HepG2 (cell line): ENCODE measurements around the gene NOC2L. TPM values are rescaled to one million over a fixed set of nuclear protein-coding genes. Genes with fewer than 3 reads are reported as not detected.
A peak's percentile ranks its signal among the peaks of the same experiment; 100 is the strongest.

ENCODE experiments used
- DMAP1 ChIP-seq: IDR thresholded peaks from 2 replicates; pipeline ENCODE4 v1.6.1; 2016
- ETV5 ChIP-seq: IDR thresholded peaks from 2 replicates; pipeline ENCODE4 v1.6.1; 2018; ENCODE audit warnings: missing biosample characterization, missing genetic modification reagents, inconsistent platforms, borderline replicate concordance
- FOSL2 ChIP-seq: sonication (generic); formaldehyde crosslinking; IDR thresholded peaks from 2 replicates; pipeline ENCODE4 v1.4.0; 2020; ENCODE audit warnings: missing genetic modification reagents
- GABPB1 ChIP-seq: IDR thresholded peaks from 2 replicates; pipeline ENCODE4 v1.6.1; 2016; ENCODE audit warnings: mild to moderate bottlenecking, missing genetic modification reagents, moderate library complexity, missing compliant biosample characterization
- HNRNPLL ChIP-seq: fragments of 200-400 bp; formaldehyde crosslinking; IDR thresholded peaks from 2 replicates; pipeline ENCODE4 v1.6.1; 2017; ENCODE audit warnings: mild to moderate bottlenecking, low read depth, low read length; ENCODE audit not compliant: poor library complexity, severe bottlenecking
- KDM3A ChIP-seq: IDR thresholded peaks from 2 replicates; pipeline ENCODE4 v1.6.1; 2018; ENCODE audit warnings: low read depth, missing compliant biosample characterization
- KMT2B ChIP-seq: IDR thresholded peaks from 2 replicates; pipeline ENCODE4 v1.6.1; 2016; ENCODE audit warnings: missing genetic modification reagents, missing compliant biosample characterization
- NFE2L1 ChIP-seq: sonication (generic); formaldehyde crosslinking; IDR thresholded peaks from 2 replicates; pipeline ENCODE4 v1.4.0; 2020; ENCODE audit warnings: missing genetic modification reagents, mild to moderate bottlenecking, borderline replicate concordance
- NFKB2 ChIP-seq: sonication (generic); formaldehyde crosslinking; IDR thresholded peaks from 2 replicates; pipeline ENCODE4 v1.4.0; 2020; ENCODE audit warnings: missing genetic modification reagents, borderline replicate concordance
- ZFP36 ChIP-seq: fragments of 150-350 bp; IDR thresholded peaks from 2 replicates; pipeline ENCODE4 v1.6.1; 2018; ENCODE audit warnings: borderline replicate concordance, low read length, low read depth; ENCODE audit not compliant: partially characterized antibody
- ZFP36L1 ChIP-seq: sonication (generic); formaldehyde crosslinking; IDR thresholded peaks from 2 replicates; pipeline ENCODE4 v1.8.0; 2022; ENCODE audit warnings: mild to moderate bottlenecking, missing genetic modification reagents, moderate library complexity
- ZFX ChIP-seq: sonication (generic); formaldehyde crosslinking; IDR thresholded peaks from 2 replicates; pipeline ENCODE4 v1.4.0; 2020; ENCODE audit warnings: mild to moderate bottlenecking, low read depth, missing genetic modification reagents, moderate library complexity
- ZNF569 ChIP-seq: sonication (generic); formaldehyde crosslinking; IDR thresholded peaks from 2 replicates; pipeline ENCODE4 v1.5.0; 2020; ENCODE audit warnings: mild to moderate bottlenecking, missing genetic modification reagents, moderate library complexity, borderline replicate concordance
- polyA plus RNA-seq, 8 experiments: library from polyadenylated mRNA; depleted of rRNA in 3 of 8; stranded (reverse) in 7 of 8; unstranded in 1 of 8; fragments of >200 nt; fragmentation: Illumina TruSeq in 4 of 8; extraction: Trizol in 4 of 8; gene quantifications; 2 replicates each; pipeline versions ENCODE4 v1.2.1 to v1.2.3, GENCODE V29; 2011 to 2016; ENCODE audit warnings: low read depth in 4 of 8, missing spikeins in 1 of 8, mixed read lengths in 1 of 8; ENCODE audit not compliant: insufficient read depth in 1 of 8
- total RNA-seq, 5 experiments: library from RNA; depleted of rRNA; stranded (reverse); fragments of >200 nt; fragmentation: Illumina TruSeq; extraction: Trizol; gene quantifications; 2 replicates each; pipeline ENCODE4 v1.2.3, GENCODE V29; 2016; ENCODE audit warnings: low read depth in 1 of 5
- TF ChIP-seq, protein P1 (sequence below): sonication (generic); formaldehyde crosslinking; IDR thresholded peaks from 2 replicates; pipeline ENCODE4 v1.4.0; 2020; ENCODE audit warnings: missing genetic modification reagents, borderline replicate concordance
- TF ChIP-seq, protein P2 (sequence below): sonication (generic); formaldehyde crosslinking; IDR thresholded peaks from 2 replicates; pipeline ENCODE4 v1.4.0; 2020; ENCODE audit warnings: missing genetic modification reagents
- TF ChIP-seq, protein P3 (sequence below): sonication (generic); formaldehyde crosslinking; conservative IDR thresholded peaks from 2 replicates; pipeline ENCODE4 v1.4.0; 2020; ENCODE audit warnings: missing genetic modification reagents
- TF ChIP-seq, protein P4 (sequence below): sonication (generic); formaldehyde crosslinking; IDR thresholded peaks from 2 replicates; pipeline ENCODE4 v1.4.0; 2020; ENCODE audit warnings: mild to moderate bottlenecking, missing genetic modification reagents
- TF ChIP-seq, protein P5 (sequence below): IDR thresholded peaks from 2 replicates; pipeline ENCODE4 v1.6.1; 2016; ENCODE audit warnings: missing compliant biosample characterization, missing genetic modification reagents, borderline replicate concordance
- TF ChIP-seq, protein P6 (sequence below): sonication (generic); formaldehyde crosslinking; IDR thresholded peaks from 2 replicates; pipeline ENCODE4 v1.4.0; 2020; ENCODE audit warnings: mild to moderate bottlenecking, missing genetic modification reagents

The NOC2L gene
- total and polyA plus RNA-seq, 2 of the 13 experiments (the other 11 are each of a cell fraction or from before 2014, with no cell fraction given) = 32.0 to 103 TPM

DNA sequence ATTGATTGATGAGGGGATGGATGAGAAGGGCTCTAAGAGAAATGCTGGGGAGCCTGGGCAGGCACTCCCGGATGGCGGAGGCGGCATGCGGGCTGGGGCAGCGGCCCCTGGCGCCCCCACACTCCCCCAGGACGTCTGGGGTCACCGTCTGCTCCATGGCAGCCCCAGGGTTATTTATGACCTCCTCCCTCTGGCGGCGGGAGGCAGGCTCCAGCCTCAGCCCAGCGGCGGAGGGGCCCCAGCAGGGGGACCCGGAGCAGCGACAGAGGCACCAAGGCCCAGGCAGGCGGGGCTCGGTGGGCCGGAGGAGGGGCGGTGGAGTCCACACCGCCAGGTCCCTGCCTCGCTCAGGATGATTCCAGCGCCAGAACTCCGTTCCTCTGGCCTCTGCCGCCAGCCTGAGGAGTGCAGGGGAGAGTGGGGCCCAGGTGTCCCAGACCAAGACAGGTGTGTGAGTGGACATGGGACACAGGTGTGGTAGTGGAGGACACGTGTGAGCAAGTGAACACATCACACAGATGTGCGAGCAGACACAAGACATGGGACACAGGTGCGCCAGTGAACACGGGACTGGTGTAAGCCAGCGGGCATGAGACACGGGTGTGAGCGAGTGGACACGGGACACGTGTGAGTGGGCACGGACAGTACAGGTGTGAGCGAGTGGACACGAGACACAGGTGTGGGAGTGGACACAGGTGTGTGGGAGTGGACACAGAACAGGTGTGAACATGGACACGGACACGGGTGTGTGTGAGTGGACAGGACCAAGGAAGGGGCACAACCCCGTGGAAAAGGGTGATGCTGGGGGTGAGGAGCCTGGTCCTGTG lies 37.8 kb downstream of the NOC2L start (continued):
- TF ChIP-seq, protein P1, sequence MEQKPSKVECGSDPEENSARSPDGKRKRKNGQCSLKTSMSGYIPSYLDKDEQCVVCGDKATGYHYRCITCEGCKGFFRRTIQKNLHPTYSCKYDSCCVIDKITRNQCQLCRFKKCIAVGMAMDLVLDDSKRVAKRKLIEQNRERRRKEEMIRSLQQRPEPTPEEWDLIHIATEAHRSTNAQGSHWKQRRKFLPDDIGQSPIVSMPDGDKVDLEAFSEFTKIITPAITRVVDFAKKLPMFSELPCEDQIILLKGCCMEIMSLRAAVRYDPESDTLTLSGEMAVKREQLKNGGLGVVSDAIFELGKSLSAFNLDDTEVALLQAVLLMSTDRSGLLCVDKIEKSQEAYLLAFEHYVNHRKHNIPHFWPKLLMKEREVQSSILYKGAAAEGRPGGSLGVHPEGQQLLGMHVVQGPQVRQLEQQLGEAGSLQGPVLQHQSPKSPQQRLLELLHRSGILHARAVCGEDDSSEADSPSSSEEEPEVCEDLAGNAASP (CRISPR knock-in tag) = peak; percentile 42; the same call in 1 of the 2 replicates
- TF ChIP-seq, protein P2, sequence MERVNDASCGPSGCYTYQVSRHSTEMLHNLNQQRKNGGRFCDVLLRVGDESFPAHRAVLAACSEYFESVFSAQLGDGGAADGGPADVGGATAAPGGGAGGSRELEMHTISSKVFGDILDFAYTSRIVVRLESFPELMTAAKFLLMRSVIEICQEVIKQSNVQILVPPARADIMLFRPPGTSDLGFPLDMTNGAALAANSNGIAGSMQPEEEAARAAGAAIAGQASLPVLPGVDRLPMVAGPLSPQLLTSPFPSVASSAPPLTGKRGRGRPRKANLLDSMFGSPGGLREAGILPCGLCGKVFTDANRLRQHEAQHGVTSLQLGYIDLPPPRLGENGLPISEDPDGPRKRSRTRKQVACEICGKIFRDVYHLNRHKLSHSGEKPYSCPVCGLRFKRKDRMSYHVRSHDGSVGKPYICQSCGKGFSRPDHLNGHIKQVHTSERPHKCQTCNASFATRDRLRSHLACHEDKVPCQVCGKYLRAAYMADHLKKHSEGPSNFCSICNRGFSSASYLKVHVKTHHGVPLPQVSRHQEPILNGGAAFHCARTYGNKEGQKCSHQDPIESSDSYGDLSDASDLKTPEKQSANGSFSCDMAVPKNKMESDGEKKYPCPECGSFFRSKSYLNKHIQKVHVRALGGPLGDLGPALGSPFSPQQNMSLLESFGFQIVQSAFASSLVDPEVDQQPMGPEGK (CRISPR knock-in tag) = peak; percentile 69; the same call in 1 of the 2 replicates
- TF ChIP-seq, protein P3, sequence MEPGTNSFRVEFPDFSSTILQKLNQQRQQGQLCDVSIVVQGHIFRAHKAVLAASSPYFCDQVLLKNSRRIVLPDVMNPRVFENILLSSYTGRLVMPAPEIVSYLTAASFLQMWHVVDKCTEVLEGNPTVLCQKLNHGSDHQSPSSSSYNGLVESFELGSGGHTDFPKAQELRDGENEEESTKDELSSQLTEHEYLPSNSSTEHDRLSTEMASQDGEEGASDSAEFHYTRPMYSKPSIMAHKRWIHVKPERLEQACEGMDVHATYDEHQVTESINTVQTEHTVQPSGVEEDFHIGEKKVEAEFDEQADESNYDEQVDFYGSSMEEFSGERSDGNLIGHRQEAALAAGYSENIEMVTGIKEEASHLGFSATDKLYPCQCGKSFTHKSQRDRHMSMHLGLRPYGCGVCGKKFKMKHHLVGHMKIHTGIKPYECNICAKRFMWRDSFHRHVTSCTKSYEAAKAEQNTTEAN = no peak
- TF ChIP-seq DMAP1 (CRISPR knock-in tag) (no peak), KDM3A (CRISPR knock-in tag) (no peak), GABPB1 (CRISPR knock-in tag) (peak; percentile 63; the same call in 1 of the 2 replicates), ZNF569 (CRISPR knock-in tag) (no peak), ZFP36 (no peak), NFKB2 (no peak), KMT2B (CRISPR knock-in tag) (no peak), FOSL2 (CRISPR knock-in tag) (peak; percentile 9; the same call in 1 of the 2 replicates), ZFX (CRISPR knock-in tag) (peak; percentile 41; the same call in 1 of the 2 replicates), ZFP36L1 (CRISPR knock-in tag) (no peak), NFE2L1 (CRISPR knock-in tag) (no peak), ETV5 (no peak), HNRNPLL (peak; percentile 70)
- TF ChIP-seq, protein P4, sequence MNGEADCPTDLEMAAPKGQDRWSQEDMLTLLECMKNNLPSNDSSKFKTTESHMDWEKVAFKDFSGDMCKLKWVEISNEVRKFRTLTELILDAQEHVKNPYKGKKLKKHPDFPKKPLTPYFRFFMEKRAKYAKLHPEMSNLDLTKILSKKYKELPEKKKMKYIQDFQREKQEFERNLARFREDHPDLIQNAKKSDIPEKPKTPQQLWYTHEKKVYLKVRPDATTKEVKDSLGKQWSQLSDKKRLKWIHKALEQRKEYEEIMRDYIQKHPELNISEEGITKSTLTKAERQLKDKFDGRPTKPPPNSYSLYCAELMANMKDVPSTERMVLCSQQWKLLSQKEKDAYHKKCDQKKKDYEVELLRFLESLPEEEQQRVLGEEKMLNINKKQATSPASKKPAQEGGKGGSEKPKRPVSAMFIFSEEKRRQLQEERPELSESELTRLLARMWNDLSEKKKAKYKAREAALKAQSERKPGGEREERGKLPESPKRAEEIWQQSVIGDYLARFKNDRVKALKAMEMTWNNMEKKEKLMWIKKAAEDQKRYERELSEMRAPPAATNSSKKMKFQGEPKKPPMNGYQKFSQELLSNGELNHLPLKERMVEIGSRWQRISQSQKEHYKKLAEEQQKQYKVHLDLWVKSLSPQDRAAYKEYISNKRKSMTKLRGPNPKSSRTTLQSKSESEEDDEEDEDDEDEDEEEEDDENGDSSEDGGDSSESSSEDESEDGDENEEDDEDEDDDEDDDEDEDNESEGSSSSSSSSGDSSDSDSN (CRISPR knock-in tag) = peak; percentile 60
- TF ChIP-seq, protein P5, sequence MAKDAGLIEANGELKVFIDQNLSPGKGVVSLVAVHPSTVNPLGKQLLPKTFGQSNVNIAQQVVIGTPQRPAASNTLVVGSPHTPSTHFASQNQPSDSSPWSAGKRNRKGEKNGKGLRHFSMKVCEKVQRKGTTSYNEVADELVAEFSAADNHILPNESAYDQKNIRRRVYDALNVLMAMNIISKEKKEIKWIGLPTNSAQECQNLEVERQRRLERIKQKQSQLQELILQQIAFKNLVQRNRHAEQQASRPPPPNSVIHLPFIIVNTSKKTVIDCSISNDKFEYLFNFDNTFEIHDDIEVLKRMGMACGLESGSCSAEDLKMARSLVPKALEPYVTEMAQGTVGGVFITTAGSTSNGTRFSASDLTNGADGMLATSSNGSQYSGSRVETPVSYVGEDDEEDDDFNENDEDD = 0 out of 2 replicates have a peak, but pooled peaks have one; percentile 60
- TF ChIP-seq, protein P6, sequence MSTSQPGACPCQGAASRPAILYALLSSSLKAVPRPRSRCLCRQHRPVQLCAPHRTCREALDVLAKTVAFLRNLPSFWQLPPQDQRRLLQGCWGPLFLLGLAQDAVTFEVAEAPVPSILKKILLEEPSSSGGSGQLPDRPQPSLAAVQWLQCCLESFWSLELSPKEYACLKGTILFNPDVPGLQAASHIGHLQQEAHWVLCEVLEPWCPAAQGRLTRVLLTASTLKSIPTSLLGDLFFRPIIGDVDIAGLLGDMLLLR (CRISPR knock-in tag) = no peak
